ENCODE data around the gene RGS16. TPM values are rescaled to one million over a fixed set of nuclear protein-coding genes. Genes with fewer than 3 reads are reported as not detected.
A peak's percentile ranks its signal among the peaks of the same experiment; 100 is the strongest.

Gene RGS16
- total and polyA plus RNA-seq, 9 of the 15 experiments (the other 6 are each of a cell fraction or from before 2014, with no cell fraction given), result 0.07 to 0.55 (median 0.36) TPM

DNA sequence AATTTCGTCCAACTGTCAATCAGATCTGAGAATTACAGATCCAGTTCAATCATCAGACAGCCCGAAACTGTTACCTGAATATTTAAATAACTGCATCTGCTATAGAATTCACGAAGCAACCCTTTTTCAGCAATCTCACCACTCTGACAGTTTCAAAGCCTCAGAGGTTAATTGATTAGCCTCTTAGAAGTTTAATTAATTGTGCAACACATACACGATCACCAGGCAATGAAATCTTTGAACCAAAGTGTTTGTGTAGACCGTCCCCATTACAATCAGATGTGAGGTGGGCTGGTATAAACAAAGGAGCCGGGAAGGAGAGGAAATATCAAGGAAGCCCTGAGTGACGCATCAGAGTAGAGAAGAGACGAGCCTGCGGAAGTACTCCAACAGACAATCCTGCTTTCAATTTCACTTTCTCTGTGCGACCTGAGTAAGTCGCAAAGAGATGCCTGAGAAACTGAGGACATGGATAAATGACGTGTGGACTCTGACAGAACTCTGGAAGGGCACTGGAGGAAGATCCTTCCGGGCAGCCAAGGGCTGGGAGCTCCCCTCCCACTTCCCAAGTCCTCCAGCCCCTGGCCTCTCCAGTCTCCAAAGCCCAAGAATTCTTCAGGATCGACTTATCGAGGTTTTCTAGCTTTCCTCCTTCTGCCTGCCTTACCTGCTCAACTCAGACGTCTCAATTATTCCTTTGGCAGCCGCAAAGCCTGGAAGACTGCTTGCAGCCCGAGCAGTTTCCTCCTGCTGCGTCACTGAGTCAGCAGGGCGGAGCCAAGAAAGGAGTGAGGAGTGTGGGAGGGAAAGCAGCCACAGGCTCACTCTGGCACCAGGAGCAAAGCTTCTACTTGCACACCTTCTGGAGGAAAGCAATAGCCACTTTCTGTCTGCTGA, 15.4 kb downstream of the RGS16 start, which contains the start of gene RNASEL (continued):
- TF ChIP-seq, protein P1, sequence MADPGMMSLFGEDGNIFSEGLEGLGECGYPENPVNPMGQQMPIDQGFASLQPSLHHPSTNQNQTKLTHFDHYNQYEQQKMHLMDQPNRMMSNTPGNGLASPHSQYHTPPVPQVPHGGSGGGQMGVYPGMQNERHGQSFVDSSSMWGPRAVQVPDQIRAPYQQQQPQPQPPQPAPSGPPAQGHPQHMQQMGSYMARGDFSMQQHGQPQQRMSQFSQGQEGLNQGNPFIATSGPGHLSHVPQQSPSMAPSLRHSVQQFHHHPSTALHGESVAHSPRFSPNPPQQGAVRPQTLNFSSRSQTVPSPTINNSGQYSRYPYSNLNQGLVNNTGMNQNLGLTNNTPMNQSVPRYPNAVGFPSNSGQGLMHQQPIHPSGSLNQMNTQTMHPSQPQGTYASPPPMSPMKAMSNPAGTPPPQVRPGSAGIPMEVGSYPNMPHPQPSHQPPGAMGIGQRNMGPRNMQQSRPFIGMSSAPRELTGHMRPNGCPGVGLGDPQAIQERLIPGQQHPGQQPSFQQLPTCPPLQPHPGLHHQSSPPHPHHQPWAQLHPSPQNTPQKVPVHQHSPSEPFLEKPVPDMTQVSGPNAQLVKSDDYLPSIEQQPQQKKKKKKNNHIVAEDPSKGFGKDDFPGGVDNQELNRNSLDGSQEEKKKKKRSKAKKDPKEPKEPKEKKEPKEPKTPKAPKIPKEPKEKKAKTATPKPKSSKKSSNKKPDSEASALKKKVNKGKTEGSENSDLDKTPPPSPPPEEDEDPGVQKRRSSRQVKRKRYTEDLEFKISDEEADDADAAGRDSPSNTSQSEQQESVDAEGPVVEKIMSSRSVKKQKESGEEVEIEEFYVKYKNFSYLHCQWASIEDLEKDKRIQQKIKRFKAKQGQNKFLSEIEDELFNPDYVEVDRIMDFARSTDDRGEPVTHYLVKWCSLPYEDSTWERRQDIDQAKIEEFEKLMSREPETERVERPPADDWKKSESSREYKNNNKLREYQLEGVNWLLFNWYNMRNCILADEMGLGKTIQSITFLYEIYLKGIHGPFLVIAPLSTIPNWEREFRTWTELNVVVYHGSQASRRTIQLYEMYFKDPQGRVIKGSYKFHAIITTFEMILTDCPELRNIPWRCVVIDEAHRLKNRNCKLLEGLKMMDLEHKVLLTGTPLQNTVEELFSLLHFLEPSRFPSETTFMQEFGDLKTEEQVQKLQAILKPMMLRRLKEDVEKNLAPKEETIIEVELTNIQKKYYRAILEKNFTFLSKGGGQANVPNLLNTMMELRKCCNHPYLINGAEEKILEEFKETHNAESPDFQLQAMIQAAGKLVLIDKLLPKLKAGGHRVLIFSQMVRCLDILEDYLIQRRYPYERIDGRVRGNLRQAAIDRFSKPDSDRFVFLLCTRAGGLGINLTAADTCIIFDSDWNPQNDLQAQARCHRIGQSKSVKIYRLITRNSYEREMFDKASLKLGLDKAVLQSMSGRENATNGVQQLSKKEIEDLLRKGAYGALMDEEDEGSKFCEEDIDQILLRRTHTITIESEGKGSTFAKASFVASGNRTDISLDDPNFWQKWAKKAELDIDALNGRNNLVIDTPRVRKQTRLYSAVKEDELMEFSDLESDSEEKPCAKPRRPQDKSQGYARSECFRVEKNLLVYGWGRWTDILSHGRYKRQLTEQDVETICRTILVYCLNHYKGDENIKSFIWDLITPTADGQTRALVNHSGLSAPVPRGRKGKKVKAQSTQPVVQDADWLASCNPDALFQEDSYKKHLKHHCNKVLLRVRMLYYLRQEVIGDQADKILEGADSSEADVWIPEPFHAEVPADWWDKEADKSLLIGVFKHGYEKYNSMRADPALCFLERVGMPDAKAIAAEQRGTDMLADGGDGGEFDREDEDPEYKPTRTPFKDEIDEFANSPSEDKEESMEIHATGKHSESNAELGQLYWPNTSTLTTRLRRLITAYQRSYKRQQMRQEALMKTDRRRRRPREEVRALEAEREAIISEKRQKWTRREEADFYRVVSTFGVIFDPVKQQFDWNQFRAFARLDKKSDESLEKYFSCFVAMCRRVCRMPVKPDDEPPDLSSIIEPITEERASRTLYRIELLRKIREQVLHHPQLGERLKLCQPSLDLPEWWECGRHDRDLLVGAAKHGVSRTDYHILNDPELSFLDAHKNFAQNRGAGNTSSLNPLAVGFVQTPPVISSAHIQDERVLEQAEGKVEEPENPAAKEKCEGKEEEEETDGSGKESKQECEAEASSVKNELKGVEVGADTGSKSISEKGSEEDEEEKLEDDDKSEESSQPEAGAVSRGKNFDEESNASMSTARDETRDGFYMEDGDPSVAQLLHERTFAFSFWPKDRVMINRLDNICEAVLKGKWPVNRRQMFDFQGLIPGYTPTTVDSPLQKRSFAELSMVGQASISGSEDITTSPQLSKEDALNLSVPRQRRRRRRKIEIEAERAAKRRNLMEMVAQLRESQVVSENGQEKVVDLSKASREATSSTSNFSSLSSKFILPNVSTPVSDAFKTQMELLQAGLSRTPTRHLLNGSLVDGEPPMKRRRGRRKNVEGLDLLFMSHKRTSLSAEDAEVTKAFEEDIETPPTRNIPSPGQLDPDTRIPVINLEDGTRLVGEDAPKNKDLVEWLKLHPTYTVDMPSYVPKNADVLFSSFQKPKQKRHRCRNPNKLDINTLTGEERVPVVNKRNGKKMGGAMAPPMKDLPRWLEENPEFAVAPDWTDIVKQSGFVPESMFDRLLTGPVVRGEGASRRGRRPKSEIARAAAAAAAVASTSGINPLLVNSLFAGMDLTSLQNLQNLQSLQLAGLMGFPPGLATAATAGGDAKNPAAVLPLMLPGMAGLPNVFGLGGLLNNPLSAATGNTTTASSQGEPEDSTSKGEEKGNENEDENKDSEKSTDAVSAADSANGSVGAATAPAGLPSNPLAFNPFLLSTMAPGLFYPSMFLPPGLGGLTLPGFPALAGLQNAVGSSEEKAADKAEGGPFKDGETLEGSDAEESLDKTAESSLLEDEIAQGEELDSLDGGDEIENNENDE (IDR thresholded peaks at IDR 0.05; ENCODE audit: low read depth, low read length), result no peak
- peak; percentile 50; the same call in 1 of the 2 replicates for TF ChIP-seq ZNF766 (CRISPR knock-in tag; conservative IDR thresholded peaks at IDR 0.05)
- TF ChIP-seq, protein P2, sequence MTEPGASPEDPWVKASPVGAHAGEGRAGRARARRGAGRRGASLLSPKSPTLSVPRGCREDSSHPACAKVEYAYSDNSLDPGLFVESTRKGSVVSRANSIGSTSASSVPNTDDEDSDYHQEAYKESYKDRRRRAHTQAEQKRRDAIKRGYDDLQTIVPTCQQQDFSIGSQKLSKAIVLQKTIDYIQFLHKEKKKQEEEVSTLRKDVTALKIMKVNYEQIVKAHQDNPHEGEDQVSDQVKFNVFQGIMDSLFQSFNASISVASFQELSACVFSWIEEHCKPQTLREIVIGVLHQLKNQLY (CRISPR knock-in tag; conservative IDR thresholded peaks at IDR 0.05), result 0 out of 4 replicates have a peak, but pooled peaks of 1 of the 2 experiments have one; percentile 7
- 0 out of 4 replicates have a peak, but pooled peaks of 1 of the 2 experiments have one; percentile 47 for TF ChIP-seq TEAD1 (CRISPR knock-in tag; IDR thresholded peaks at IDR 0.05)
- TF ChIP-seq, protein P3, sequence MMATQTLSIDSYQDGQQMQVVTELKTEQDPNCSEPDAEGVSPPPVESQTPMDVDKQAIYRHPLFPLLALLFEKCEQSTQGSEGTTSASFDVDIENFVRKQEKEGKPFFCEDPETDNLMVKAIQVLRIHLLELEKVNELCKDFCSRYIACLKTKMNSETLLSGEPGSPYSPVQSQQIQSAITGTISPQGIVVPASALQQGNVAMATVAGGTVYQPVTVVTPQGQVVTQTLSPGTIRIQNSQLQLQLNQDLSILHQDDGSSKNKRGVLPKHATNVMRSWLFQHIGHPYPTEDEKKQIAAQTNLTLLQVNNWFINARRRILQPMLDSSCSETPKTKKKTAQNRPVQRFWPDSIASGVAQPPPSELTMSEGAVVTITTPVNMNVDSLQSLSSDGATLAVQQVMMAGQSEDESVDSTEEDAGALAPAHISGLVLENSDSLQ (IDR thresholded peaks at IDR 0.05), result peak; percentile 89
- TF ChIP-seq ZNF165 (CRISPR knock-in tag; IDR thresholded peaks at IDR 0.05; ENCODE audit: borderline replicate concordance), result no peak
- peak; percentile 31 for TF ChIP-seq EP300 (IDR thresholded peaks at IDR 0.05; ENCODE audit: low read length)
- TF ChIP-seq PRPF4 (IDR thresholded peaks at IDR 0.05; ENCODE audit: insufficient read depth, low read depth, low read length, poor library complexity, severe bottlenecking), result no peak
- 0 out of 2 replicates have a peak, but pooled peaks have one; percentile 75 for TF ChIP-seq NR4A1 (CRISPR knock-in tag; IDR thresholded peaks at IDR 0.05)
- TF ChIP-seq NR4A1 (tag; IDR thresholded peaks at IDR 0.05), result no peak
- peak; percentile 43; the same call in 1 of the 2 replicates for TF ChIP-seq MYC (IDR thresholded peaks at IDR 0.05; ENCODE audit: low read depth, low read length)
- no peak for TF ChIP-seq MYC (CRISPR knock-in tag; IDR thresholded peaks at IDR 0.05; ENCODE audit: borderline replicate concordance, low read depth)

Data from K562 (cell line).